Measurements from ENCODE around the gene ZNF487. TPM values are rescaled to one million over a fixed set of nuclear protein-coding genes. Genes with fewer than 3 reads are reported as not detected.

ZNF487 gene
- total RNA-seq, 2 donors from 2014 or later: 8.6 to 19.6 TPM

- peaks cover 34% of the 10 kb centered on the region for H3K36me3 ChIP-seq
- TF ChIP-seq CTCF (IDR thresholded peaks at IDR 0.05): no peak
- DNase-seq (ENCODE audit: low spot score) (no peak), ATAC-seq (ENCODE audit: insufficient number of reproducible peaks, low FRiP score, low read depth) (no peak)
- peak overlapping the region; percentile 92 to 95 for H3K27ac ChIP-seq
- no peaks in the 10 kb centered on the region for H3K27me3 ChIP-seq (replicated peaks; ENCODE audit: insufficient read depth)
- peak overlapping the region; percentile 85 for H3K4me3 ChIP-seq
- H3K4me1 ChIP-seq (ENCODE audit: control insufficient read depth in 1 of 2, low read depth in 2 of 2): peaks cover 13 to 52% of the 10 kb centered on the region in 2 donors
- H3K9me3 ChIP-seq: no peaks in the 10 kb centered on the region
Observed at GRCh38 chr10:43395571-43396060, 41.3 kb upstream of the ZNF487 start.

- no peaks in the 10 kb centered on the region for H3K27me3 ChIP-seq (replicated peaks; ENCODE audit: insufficient read depth)
- H3K4me3 ChIP-seq: peak overlapping the region; percentile 85
- H3K27ac ChIP-seq: peak overlapping the region; percentile 92 to 95
- no peaks in the 10 kb centered on the region for H3K9me3 ChIP-seq
- TF ChIP-seq CTCF (IDR thresholded peaks at IDR 0.05): no peak
- peaks cover 27% of the 10 kb centered on the region for H3K36me3 ChIP-seq
- DNase-seq (ENCODE audit: low spot score): no peak
- peak; percentile 65 for ATAC-seq (ENCODE audit: insufficient number of reproducible peaks, low FRiP score, low read depth)
- peaks cover 13 to 59% of the 10 kb centered on the region in 2 donors for H3K4me1 ChIP-seq (ENCODE audit: control insufficient read depth in 1 of 2, low read depth in 2 of 2)
Observed at GRCh38 chr10:43396061-43396927, 40.6 kb upstream of the ZNF487 start.

GRCh38 chr10:43396928-43397624 is 39.8 kb upstream of the ZNF487 start:
- TF ChIP-seq CTCF (IDR thresholded peaks at IDR 0.05): no peak
- H3K4me1 ChIP-seq (ENCODE audit: control insufficient read depth in 1 of 2, low read depth in 2 of 2): peaks cover 20 to 66% of the 10 kb centered on the region in 2 donors

GRCh38 chr10:43398939-43399319 is 38.0 kb upstream of the ZNF487 start:
- Histone ChIP-seq H3K4me1 (ENCODE audit: control insufficient read depth in 1 of 2, low read depth in 2 of 2) (peaks cover 30 to 80% of the 10 kb centered on the region in 2 donors), H3K4me3 (no peak overlapping the region), H3K36me3 (peaks cover under 1% of the 10 kb centered on the region), H3K27me3 (replicated peaks; ENCODE audit: insufficient read depth) (no peaks in the 10 kb centered on the region), H3K9me3 (no peaks in the 10 kb centered on the region), H3K27ac (no peak overlapping the region)
- no peak for TF ChIP-seq CTCF (IDR thresholded peaks at IDR 0.05)
- DNase-seq (ENCODE audit: low spot score): no peak
- ATAC-seq (ENCODE audit: insufficient number of reproducible peaks, low FRiP score, low read depth): no peak

More at GRCh38 chr10:43396928-43397624, 39.8 kb upstream of the ZNF487 start:
- DNase-seq (ENCODE audit: low spot score): peak; percentile 50
- peak; percentile 68 for ATAC-seq (ENCODE audit: insufficient number of reproducible peaks, low FRiP score, low read depth)
- H3K27ac ChIP-seq: peak overlapping the region; percentile 92 to 95
- peaks cover 19% of the 10 kb centered on the region for H3K36me3 ChIP-seq
- H3K27me3 ChIP-seq (replicated peaks; ENCODE audit: insufficient read depth): no peaks in the 10 kb centered on the region
- H3K9me3 ChIP-seq: no peaks in the 10 kb centered on the region
- peak overlapping the region; percentile 85 for H3K4me3 ChIP-seq
